ENCODE results near the gene ZNF221. TPM values are rescaled to one million over a fixed set of nuclear protein-coding genes. Genes with fewer than 3 reads are reported as not detected.

ZNF221 gene
- total and polyA plus RNA-seq, 2 donors (not counting 1 experiment from before 2014, with no cell fraction given): 0.63 to 7.0 TPM

DNA sequence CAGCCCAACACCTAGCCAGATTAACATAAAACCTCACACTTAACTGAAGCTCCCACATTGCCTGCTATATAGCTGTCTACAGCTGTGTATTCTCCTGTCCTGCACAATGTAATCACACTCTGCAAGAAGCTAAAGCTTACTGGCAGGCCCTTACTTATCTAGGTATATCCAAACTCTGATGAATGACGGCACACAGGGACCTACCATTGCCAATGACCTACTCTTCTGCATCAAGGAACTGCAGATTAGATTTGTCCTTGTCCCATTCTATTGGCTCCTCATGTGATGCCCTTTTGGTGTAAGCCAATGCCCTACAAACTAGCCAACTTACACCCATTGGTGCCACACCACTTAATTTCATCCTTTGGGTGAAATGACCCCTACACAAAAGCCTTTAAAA is 42.4 kb upstream of the ZNF221 start:
- no peaks in the 10 kb centered on the region for H3K79me2 ChIP-seq (ENCODE audit: control insufficient read depth, insufficient read depth, low read length)
- intact Hi-C loops (cut with micrococcal nuclease): no loop called here
- 88% methylated on average over 1 of the region's 1 CpG for WGBS (ENCODE audit: insufficient coverage)
- H3K27me3 ChIP-seq (replicated peaks in 1 of 4; ENCODE audit: control extremely low read depth in 1 of 4, control insufficient read depth in 3 of 4, insufficient read depth in 4 of 4, low read length in 3 of 4): no peaks in the 10 kb centered on the region
- peaks cover 9 to 64% (median 24%) of the 10 kb centered on the region in 3 donors for H3K9me3 ChIP-seq (ENCODE audit: control extremely low read depth in 1 of 3, control insufficient read depth in 2 of 3, insufficient read depth in 1 of 3, low read length in 2 of 3)
- H3K27ac ChIP-seq (ENCODE audit: low read length in 2 of 2): no peak overlapping the region
- no peak overlapping the region for H3K4me2 ChIP-seq (replicated peaks; ENCODE audit: low read depth, low read length, poor library complexity, severe bottlenecking)
- no peak overlapping the region for H3K9ac ChIP-seq (ENCODE audit: low read length)
- H3K4me1 Mint-ChIP-seq: no peaks in the 10 kb centered on the region
- H4K20me1 ChIP-seq (ENCODE audit: control insufficient read depth, insufficient read depth, low read length, poor library complexity, severe bottlenecking): no peaks in the 10 kb centered on the region
- no peaks in the 10 kb centered on the region for H3K27me3 Mint-ChIP-seq
- H3K4me3 Mint-ChIP-seq: no peak overlapping the region
- ChIA-PET CTCF (no interaction called here), POLR2A (no interaction called here)
- DNase-seq (no peak), ATAC-seq (ENCODE audit: low read depth) (no peak)
- peaks cover 35% of the 10 kb centered on the region for H3K9me3 Mint-ChIP-seq (ENCODE audit: insufficient read depth)
- peaks cover 1 to 5% of the 10 kb centered on the region in 2 experiments for H3K36me3 ChIP-seq (replicated peaks in 1 of 2; ENCODE audit: control extremely low read depth in 1 of 2, control insufficient read depth in 1 of 2, extremely low read depth in 1 of 2, insufficient read depth in 2 of 2, low read length in 1 of 2)
- no peak for TF ChIP-seq EZH2 (IDR thresholded peaks at IDR 0.05; ENCODE audit: borderline replicate concordance, insufficient read depth, low read depth, low read length, poor library complexity, severe bottlenecking)
- TF ChIP-seq, protein P1, sequence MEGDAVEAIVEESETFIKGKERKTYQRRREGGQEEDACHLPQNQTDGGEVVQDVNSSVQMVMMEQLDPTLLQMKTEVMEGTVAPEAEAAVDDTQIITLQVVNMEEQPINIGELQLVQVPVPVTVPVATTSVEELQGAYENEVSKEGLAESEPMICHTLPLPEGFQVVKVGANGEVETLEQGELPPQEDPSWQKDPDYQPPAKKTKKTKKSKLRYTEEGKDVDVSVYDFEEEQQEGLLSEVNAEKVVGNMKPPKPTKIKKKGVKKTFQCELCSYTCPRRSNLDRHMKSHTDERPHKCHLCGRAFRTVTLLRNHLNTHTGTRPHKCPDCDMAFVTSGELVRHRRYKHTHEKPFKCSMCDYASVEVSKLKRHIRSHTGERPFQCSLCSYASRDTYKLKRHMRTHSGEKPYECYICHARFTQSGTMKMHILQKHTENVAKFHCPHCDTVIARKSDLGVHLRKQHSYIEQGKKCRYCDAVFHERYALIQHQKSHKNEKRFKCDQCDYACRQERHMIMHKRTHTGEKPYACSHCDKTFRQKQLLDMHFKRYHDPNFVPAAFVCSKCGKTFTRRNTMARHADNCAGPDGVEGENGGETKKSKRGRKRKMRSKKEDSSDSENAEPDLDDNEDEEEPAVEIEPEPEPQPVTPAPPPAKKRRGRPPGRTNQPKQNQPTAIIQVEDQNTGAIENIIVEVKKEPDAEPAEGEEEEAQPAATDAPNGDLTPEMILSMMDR (IDR thresholded peaks at IDR 0.05): no peak
- H3K27ac Mint-ChIP-seq: no peak overlapping the region
- no peaks in the 10 kb centered on the region for H3K4me1 ChIP-seq (ENCODE audit: control insufficient read depth in 2 of 2, insufficient read depth in 2 of 2, low read length in 2 of 2)
- no peak overlapping the region for H3K4me3 ChIP-seq (ENCODE audit: control extremely low read depth in 1 of 5, extremely low read depth in 1 of 5, insufficient read depth in 1 of 5, low read depth in 2 of 5, low read length in 4 of 5)
- H2AFZ ChIP-seq (ENCODE audit: insufficient read depth, low read depth, low read length, poor library complexity, severe bottlenecking): no peak overlapping the region

DNA sequence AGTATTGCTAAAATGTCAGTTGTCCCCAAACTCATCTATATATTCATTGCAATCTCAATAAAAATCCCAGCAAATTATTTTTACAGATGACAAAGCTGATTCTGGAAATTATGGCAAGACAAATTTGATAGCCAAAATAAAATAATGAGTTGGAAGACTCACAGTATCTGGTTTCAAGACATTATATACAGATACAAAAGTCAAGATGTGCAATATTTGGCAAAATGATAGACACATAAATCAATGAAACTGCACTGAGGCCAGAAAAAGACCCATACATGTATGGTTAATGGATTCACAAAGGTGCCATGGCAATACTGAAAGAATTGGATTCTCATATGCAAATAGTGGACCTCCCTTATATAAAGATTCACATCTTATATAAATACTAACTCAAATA is 40.1 kb upstream of the ZNF221 start:
- peaks cover 51% of the 10 kb centered on the region for H3K9me3 Mint-ChIP-seq (ENCODE audit: insufficient read depth)
- no peak overlapping the region for H3K27ac Mint-ChIP-seq
- H3K4me3 Mint-ChIP-seq: no peak overlapping the region
- DNase-seq (no peak), ATAC-seq (ENCODE audit: low read depth) (no peak)
- ChIA-PET CTCF (no interaction called here), POLR2A (no interaction called here)
- Histone ChIP-seq H4K20me1 (ENCODE audit: control insufficient read depth, insufficient read depth, low read length, poor library complexity, severe bottlenecking) (no peaks in the 10 kb centered on the region), H3K9ac (ENCODE audit: low read length) (no peak overlapping the region), H3K4me1 (ENCODE audit: control insufficient read depth in 2 of 2, insufficient read depth in 2 of 2, low read length in 2 of 2) (no peaks in the 10 kb centered on the region), H3K36me3 (replicated peaks in 1 of 2; ENCODE audit: control extremely low read depth in 1 of 2, control insufficient read depth in 1 of 2, extremely low read depth in 1 of 2, insufficient read depth in 2 of 2, low read length in 1 of 2) (peaks cover 15 to 24% of the 10 kb centered on the region in 2 experiments), H3K4me3 (ENCODE audit: control extremely low read depth in 1 of 5, extremely low read depth in 1 of 5, insufficient read depth in 1 of 5, low read depth in 2 of 5, low read length in 4 of 5) (no peak overlapping the region), H2AFZ (ENCODE audit: insufficient read depth, low read depth, low read length, poor library complexity, severe bottlenecking) (no peak overlapping the region), H3K27me3 (replicated peaks in 1 of 4; ENCODE audit: control extremely low read depth in 1 of 4, control insufficient read depth in 3 of 4, insufficient read depth in 4 of 4, low read length in 3 of 4) (no peaks in the 10 kb centered on the region), H3K9me3 (ENCODE audit: control extremely low read depth in 1 of 3, control insufficient read depth in 2 of 3, insufficient read depth in 1 of 3, low read length in 2 of 3) (peaks cover 15 to 83% (median 32%) of the 10 kb centered on the region in 3 donors), H3K27ac (ENCODE audit: low read length in 2 of 2) (no peak overlapping the region), H3K4me2 (replicated peaks; ENCODE audit: low read depth, low read length, poor library complexity, severe bottlenecking) (no peak overlapping the region), H3K79me2 (ENCODE audit: control insufficient read depth, insufficient read depth, low read length) (no peaks in the 10 kb centered on the region)
- H3K27me3 Mint-ChIP-seq: no peaks in the 10 kb centered on the region
- intact Hi-C loops (cut with micrococcal nuclease): no loop called here
- H3K4me1 Mint-ChIP-seq: no peaks in the 10 kb centered on the region
- TF ChIP-seq EZH2 (IDR thresholded peaks at IDR 0.05; ENCODE audit: borderline replicate concordance, insufficient read depth, low read depth, low read length, poor library complexity, severe bottlenecking): no peak
- TF ChIP-seq, protein P1 (IDR thresholded peaks at IDR 0.05): no peak
